IPS-18a (cell line): Measurements from ENCODE around the gene TTBK2.

Source experiments
- H3K27ac ChIP-seq: one replicate; pipeline ENCODE4 v1.5.1; 2013; ENCODE audit warnings: low read length
- H3K27me3 ChIP-seq: one replicate; pipeline ENCODE4 v1.6.1; 2013; ENCODE audit warnings: mild to moderate bottlenecking, low read length; ENCODE audit not compliant: control insufficient read depth, insufficient read depth
- H3K36me3 ChIP-seq: one replicate; pipeline ENCODE4 v1.6.1; 2013; ENCODE audit warnings: low read depth, low read length; ENCODE audit not compliant: control insufficient read depth
- H3K4me1 ChIP-seq: one replicate; pipeline ENCODE4 v1.6.1; 2013; ENCODE audit warnings: low read depth, low read length; ENCODE audit not compliant: control insufficient read depth
- H3K4me3 ChIP-seq: one replicate; pipeline ENCODE4 v1.5.1; 2013; ENCODE audit warnings: low read length
- H3K9ac ChIP-seq: one replicate; pipeline ENCODE4 v1.6.1; 2013; ENCODE audit warnings: mild to moderate bottlenecking, low read length, moderate library complexity
- H3K9me3 ChIP-seq: one replicate; pipeline ENCODE4 v1.6.1; 2013; ENCODE audit warnings: low read depth, low read length; ENCODE audit not compliant: control insufficient read depth

Gene TTBK2

GRCh38 chr15:42721916-42722315 lies 198.7 kb downstream of the TTBK2 start:
- Histone ChIP-seq H3K4me1 (no peaks in the 10 kb centered on the region), H3K27ac (no peak overlapping the region), H3K27me3 (no peaks in the 10 kb centered on the region), H3K4me3 (no peak overlapping the region), H3K9me3 (no peaks in the 10 kb centered on the region), H3K36me3 (peaks cover 34% of the 10 kb centered on the region), H3K9ac (no peak overlapping the region)

GRCh38 chr15:42721016-42721415 lies 199.6 kb downstream of the TTBK2 start:
- Histone ChIP-seq H3K36me3 (peaks cover 30% of the 10 kb centered on the region), H3K9ac (no peak overlapping the region), H3K4me1 (no peaks in the 10 kb centered on the region), H3K27me3 (no peaks in the 10 kb centered on the region), H3K4me3 (no peak overlapping the region), H3K9me3 (no peaks in the 10 kb centered on the region), H3K27ac (no peak overlapping the region)

DNA sequence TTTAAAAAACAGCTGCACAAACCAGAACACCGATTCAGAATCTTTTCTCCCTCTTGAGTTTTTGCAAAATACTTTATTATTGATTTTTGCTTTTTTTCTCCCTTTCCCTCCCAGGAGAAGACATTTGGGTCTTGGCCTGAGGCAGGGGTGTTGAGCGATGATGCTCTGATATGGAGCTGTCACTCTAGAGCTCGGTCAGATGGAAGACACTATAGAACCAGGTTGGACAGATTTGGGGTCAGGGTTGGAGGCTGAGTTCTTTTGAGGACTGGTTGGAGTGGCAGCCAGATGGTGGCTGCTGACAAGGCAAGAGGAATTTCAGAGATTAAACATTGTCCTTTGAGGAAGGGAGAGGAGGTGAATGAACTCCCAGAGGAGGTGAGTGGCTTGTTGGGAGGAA lies 200.5 kb downstream of the TTBK2 start:
- no peak overlapping the region for H3K27ac ChIP-seq
- H3K4me3 ChIP-seq = no peak overlapping the region
- H3K4me1 ChIP-seq = no peaks in the 10 kb centered on the region
- peaks cover 26% of the 10 kb centered on the region for H3K36me3 ChIP-seq
- no peak overlapping the region for H3K9ac ChIP-seq
- no peaks in the 10 kb centered on the region for H3K27me3 ChIP-seq
- H3K9me3 ChIP-seq = no peaks in the 10 kb centered on the region

- H3K27ac ChIP-seq = no peak overlapping the region
- peaks cover 16% of the 10 kb centered on the region for H3K36me3 ChIP-seq
- H3K9ac ChIP-seq = no peak overlapping the region
- no peak overlapping the region for H3K4me3 ChIP-seq
- no peaks in the 10 kb centered on the region for H3K9me3 ChIP-seq
- no peaks in the 10 kb centered on the region for H3K4me1 ChIP-seq
- no peaks in the 10 kb centered on the region for H3K27me3 ChIP-seq
These were observed 201.5 kb downstream of the TTBK2 start for GRCh38 chr15:42719043-42719442.

GRCh38 chr15:42716626-42717025 lies 204.0 kb downstream of the TTBK2 start:
- no peak overlapping the region for H3K4me3 ChIP-seq
- no peak overlapping the region for H3K27ac ChIP-seq
- no peak overlapping the region for H3K9ac ChIP-seq
- no peaks in the 10 kb centered on the region for H3K9me3 ChIP-seq
- no peaks in the 10 kb centered on the region for H3K4me1 ChIP-seq
- no peaks in the 10 kb centered on the region for H3K27me3 ChIP-seq
- no peaks in the 10 kb centered on the region for H3K36me3 ChIP-seq

DNA sequence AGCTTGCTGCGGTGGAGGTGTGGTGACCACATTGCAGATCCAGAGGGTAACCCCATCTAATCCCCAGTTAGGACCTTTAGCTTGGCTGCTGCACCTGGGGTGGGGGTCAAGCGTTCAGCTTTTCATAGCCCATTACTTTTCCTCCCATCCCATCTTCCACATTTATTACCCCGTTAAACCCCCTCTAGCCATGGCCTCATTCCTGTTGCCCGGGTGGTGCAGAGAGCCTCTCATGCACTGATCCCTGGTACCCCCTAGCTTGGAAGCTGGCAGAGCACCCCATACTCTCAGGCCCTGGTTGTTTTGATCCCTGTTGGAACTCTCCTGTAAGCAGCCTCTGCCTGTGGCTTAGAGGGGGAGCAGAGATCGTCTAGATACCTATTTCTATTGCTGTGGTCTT lies 204.5 kb downstream of the TTBK2 start:
- H3K27me3 ChIP-seq = no peaks in the 10 kb centered on the region
- no peak overlapping the region for H3K27ac ChIP-seq
- H3K4me1 ChIP-seq = no peaks in the 10 kb centered on the region
- H3K4me3 ChIP-seq = no peak overlapping the region
- no peaks in the 10 kb centered on the region for H3K36me3 ChIP-seq
- no peak overlapping the region for H3K9ac ChIP-seq
- H3K9me3 ChIP-seq = no peaks in the 10 kb centered on the region

GRCh38 chr15:42712584-42712983 lies 208.0 kb downstream of the TTBK2 start:
- Histone ChIP-seq H3K4me1 (no peaks in the 10 kb centered on the region), H3K9me3 (no peaks in the 10 kb centered on the region), H3K27ac (no peak overlapping the region), H3K9ac (no peak overlapping the region), H3K4me3 (no peak overlapping the region), H3K27me3 (no peaks in the 10 kb centered on the region), H3K36me3 (no peaks in the 10 kb centered on the region)

DNA sequence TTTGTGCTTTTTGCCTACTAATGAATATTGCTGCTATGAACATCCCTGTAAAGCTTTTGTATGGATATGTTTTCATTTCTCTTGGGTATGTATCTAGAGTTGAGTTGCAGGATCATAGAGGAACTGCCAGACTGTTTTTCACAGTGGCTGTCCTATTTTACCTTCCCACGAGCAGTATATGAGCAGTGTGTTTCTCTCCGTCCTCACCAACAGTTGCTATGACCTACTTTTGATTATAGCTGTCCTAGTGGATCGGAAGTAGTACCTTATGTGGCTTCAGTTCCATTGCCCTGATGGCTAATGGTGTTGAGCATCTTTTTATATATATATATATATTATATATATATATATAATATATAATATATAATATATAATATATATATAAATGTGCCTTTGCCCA lies 208.8 kb downstream of the TTBK2 start:
- Histone ChIP-seq H3K9me3 (no peaks in the 10 kb centered on the region), H3K4me1 (no peaks in the 10 kb centered on the region), H3K27ac (no peak overlapping the region), H3K4me3 (no peak overlapping the region), H3K9ac (no peak overlapping the region), H3K36me3 (no peaks in the 10 kb centered on the region), H3K27me3 (no peaks in the 10 kb centered on the region)

- Histone ChIP-seq H3K9me3 (no peaks in the 10 kb centered on the region), H3K27ac (no peak overlapping the region), H3K36me3 (no peaks in the 10 kb centered on the region), H3K4me1 (no peaks in the 10 kb centered on the region), H3K9ac (no peak overlapping the region), H3K4me3 (no peak overlapping the region), H3K27me3 (no peaks in the 10 kb centered on the region)
These were observed 209.9 kb downstream of the TTBK2 start for GRCh38 chr15:42710662-42711061.

GRCh38 chr15:42707873-42708544 lies 212.6 kb downstream of the TTBK2 start:
- Histone ChIP-seq H3K4me1 (no peaks in the 10 kb centered on the region), H3K27ac (no peak overlapping the region), H3K36me3 (no peaks in the 10 kb centered on the region), H3K4me3 (no peak overlapping the region), H3K9ac (no peak overlapping the region), H3K9me3 (no peaks in the 10 kb centered on the region), H3K27me3 (no peaks in the 10 kb centered on the region)

DNA sequence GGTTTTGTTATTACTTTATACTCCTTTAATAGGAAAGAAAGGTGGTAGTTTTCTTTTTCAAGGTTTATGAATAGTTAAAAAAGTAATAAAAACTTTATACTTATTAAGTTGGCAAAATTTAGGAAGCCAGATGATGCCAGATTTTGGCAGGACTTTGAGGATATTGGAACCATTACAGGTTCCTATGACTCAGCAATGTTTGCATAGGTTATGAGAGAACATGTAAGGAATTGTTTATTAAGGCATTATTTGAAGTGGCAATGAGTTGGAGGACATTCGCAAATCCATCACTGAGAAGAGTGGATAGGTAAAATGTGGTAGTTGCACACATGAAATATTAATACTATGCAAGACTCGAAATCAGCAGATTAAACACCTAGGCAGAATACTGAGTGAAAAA lies 213.5 kb downstream of the TTBK2 start:
- H3K4me3 ChIP-seq = no peak overlapping the region
- no peak overlapping the region for H3K9ac ChIP-seq
- no peaks in the 10 kb centered on the region for H3K27me3 ChIP-seq
- no peak overlapping the region for H3K27ac ChIP-seq
- no peaks in the 10 kb centered on the region for H3K36me3 ChIP-seq
- H3K4me1 ChIP-seq = no peaks in the 10 kb centered on the region
- no peaks in the 10 kb centered on the region for H3K9me3 ChIP-seq

DNA sequence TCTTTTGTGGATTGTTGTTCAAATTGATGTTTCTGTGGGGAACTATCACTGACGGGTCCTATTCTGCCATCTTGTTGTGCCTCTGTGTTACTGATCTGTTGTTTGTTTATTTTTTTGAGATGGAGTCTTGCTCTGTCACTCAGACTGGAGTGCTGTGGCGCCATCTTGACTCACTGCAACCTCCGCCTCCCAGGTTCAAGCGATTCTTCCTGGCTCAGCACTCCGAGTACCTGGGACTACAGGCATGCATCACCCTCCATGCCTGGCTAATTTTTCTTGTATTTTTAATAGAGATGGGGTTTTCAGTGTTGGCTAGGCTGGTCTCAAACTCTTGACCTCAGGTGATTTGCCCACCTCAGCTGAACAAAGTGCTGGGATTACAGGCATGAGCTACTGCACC lies 215.2 kb downstream of the TTBK2 start:
- no peak overlapping the region for H3K27ac ChIP-seq
- no peaks in the 10 kb centered on the region for H3K4me1 ChIP-seq
- no peaks in the 10 kb centered on the region for H3K27me3 ChIP-seq
- H3K4me3 ChIP-seq = no peak overlapping the region
- H3K9me3 ChIP-seq = no peaks in the 10 kb centered on the region
- H3K36me3 ChIP-seq = no peaks in the 10 kb centered on the region
- no peak overlapping the region for H3K9ac ChIP-seq
